Erythroblast (primary cell): Measurements from ENCODE around the gene ZNF521.

ENCODE experiments used
- GATA1 ChIP-seq: IDR thresholded peaks from 2 replicates; pipeline ENCODE4 v1.6.1; 2011; ENCODE audit warnings: low read depth, mild to moderate bottlenecking, control low read depth, low read length, moderate library complexity
- POLR2A ChIP-seq: IDR thresholded peaks from 2 replicates; pipeline ENCODE4 v1.6.1; 2011; ENCODE audit warnings: mild to moderate bottlenecking, low read length

DNA sequence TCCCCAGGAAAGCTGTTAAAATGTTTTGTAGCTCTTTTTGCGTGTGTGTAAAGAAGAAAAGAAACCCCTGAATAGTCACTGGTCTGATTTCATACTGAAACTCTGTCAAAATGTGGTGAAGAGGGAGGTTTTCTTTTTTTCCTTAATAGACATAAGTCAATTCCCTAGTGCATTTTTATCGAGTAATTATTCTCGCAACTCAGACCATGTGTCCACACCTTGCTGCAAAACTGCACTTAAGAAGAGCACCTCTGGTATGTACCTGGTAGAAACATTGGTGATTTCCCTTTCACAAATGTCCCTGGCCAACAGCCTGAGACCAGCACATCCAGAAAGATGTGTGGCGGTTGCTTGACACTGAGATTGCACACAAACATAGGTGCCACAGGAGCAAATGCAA is 159.9 kb downstream of the ZNF521 start:
- no peak for TF ChIP-seq POLR2A
- TF ChIP-seq GATA1 = no peak
